PC-9 (cell line): Measurements from ENCODE around the gene KRT73.

Experiments
- EZH2 ChIP-seq: fragments of 200-600 bp; sonication (generic); IDR thresholded peaks from 2 replicates; pipeline ENCODE4 v1.8.0; 2017; ENCODE audit warnings: antibody characterized with exemption, low read depth
- TF ChIP-seq, protein P1 (sequence below): fragments of 200-600 bp; sonication (generic); conservative IDR thresholded peaks from 2 replicates; pipeline ENCODE4 v1.6.1; 2017; ENCODE audit warnings: mixed run types, antibody characterized with exemption, mild to moderate bottlenecking, moderate library complexity

GRCh38 chr12:52631676-52632459 is 13.5 kb upstream of the KRT73 start:
- TF ChIP-seq, protein P1, sequence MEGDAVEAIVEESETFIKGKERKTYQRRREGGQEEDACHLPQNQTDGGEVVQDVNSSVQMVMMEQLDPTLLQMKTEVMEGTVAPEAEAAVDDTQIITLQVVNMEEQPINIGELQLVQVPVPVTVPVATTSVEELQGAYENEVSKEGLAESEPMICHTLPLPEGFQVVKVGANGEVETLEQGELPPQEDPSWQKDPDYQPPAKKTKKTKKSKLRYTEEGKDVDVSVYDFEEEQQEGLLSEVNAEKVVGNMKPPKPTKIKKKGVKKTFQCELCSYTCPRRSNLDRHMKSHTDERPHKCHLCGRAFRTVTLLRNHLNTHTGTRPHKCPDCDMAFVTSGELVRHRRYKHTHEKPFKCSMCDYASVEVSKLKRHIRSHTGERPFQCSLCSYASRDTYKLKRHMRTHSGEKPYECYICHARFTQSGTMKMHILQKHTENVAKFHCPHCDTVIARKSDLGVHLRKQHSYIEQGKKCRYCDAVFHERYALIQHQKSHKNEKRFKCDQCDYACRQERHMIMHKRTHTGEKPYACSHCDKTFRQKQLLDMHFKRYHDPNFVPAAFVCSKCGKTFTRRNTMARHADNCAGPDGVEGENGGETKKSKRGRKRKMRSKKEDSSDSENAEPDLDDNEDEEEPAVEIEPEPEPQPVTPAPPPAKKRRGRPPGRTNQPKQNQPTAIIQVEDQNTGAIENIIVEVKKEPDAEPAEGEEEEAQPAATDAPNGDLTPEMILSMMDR, result no peak
- no peak for TF ChIP-seq EZH2
